ENCODE measurements around the gene TAF10. TPM values are rescaled to one million over a fixed set of nuclear protein-coding genes. Genes with fewer than 3 reads are reported as not detected.

The TAF10 gene
- total and polyA plus RNA-seq, 8 donors, result 15.8 to 234 (median 157) TPM

- H3K36me3 ChIP-seq, result no peaks in the 10 kb centered on the region
- H3K27me3 ChIP-seq, result no peaks in the 10 kb centered on the region
- H3K27ac ChIP-seq, result peak overlapping the region; percentile 15 to 84 (median 59)
- DNase-seq, result peak in 1 of 2 donors; percentile 69
- H3K4me1 ChIP-seq, result peaks cover 17 to 34% (median 28%) of the 10 kb centered on the region in 4 donors
- TF ChIP-seq POLR2A (IDR thresholded peaks at IDR 0.05) (no peak), CTCF (IDR thresholded peaks at IDR 0.05) (no peak), EP300 (IDR thresholded peaks at IDR 0.05) (no peak), POLR2AphosphoS5 (IDR thresholded peaks at IDR 0.05) (no peak)
- peak overlapping the region in 1 of 4 donors; percentile 0 for H3K4me3 ChIP-seq
- intact Hi-C loops (cut with DNase I; ENCODE audit: low total_unique reads), result no loop called here
- H3K9me3 ChIP-seq, result no peaks in the 10 kb centered on the region
- 42 to 61% (median 51%) methylated on average over 8 to 9 of the region's 9 CpGs for WGBS, 5 donors
Measured at GRCh38 chr11:6646918-6647679, 35.1 kb upstream of the TAF10 start.

- no peak for TF ChIP-seq POLR2A (IDR thresholded peaks at IDR 0.05)
- no peak for TF ChIP-seq EP300 (IDR thresholded peaks at IDR 0.05)
- no peak for TF ChIP-seq POLR2AphosphoS5 (IDR thresholded peaks at IDR 0.05)
- no peak for TF ChIP-seq CTCF (IDR thresholded peaks at IDR 0.05)
- no peaks in the 10 kb centered on the region for H3K27me3 ChIP-seq
- H3K27ac ChIP-seq, result peak overlapping the region in 4 of 5 donors; percentile 59 to 84 (median 70)
- no peak overlapping the region for H3K4me3 ChIP-seq
- intact Hi-C loops (cut with DNase I; ENCODE audit: low total_unique reads), result no loop called here
- H3K9me3 ChIP-seq, result no peaks in the 10 kb centered on the region
- peaks cover 17 to 34% (median 28%) of the 10 kb centered on the region in 4 donors for H3K4me1 ChIP-seq
- peak in 1 of 2 donors; percentile 89 for DNase-seq
- WGBS, 5 donors, result 35 to 62% (median 53%) methylated on average over 3 of the region's 3 CpGs
- H3K36me3 ChIP-seq, result no peaks in the 10 kb centered on the region
Measured at GRCh38 chr11:6646576-6646917, 34.5 kb upstream of the TAF10 start.

- no peak for TF ChIP-seq CTCF (IDR thresholded peaks at IDR 0.05)
- TF ChIP-seq EP300 (IDR thresholded peaks at IDR 0.05), result no peak
- TF ChIP-seq POLR2A (IDR thresholded peaks at IDR 0.05), result no peak
- no peak for TF ChIP-seq POLR2AphosphoS5 (IDR thresholded peaks at IDR 0.05)
- Histone ChIP-seq H3K27ac (peak overlapping the region in 3 of 5 donors; percentile 59 to 84 (median 80)), H3K27me3 (no peaks in the 10 kb centered on the region), H3K9me3 (no peaks in the 10 kb centered on the region), H3K4me3 (no peak overlapping the region), H3K36me3 (peaks cover 0 to 2% (median 1%) of the 10 kb centered on the region in 4 donors), H3K4me1 (peaks cover 17 to 34% (median 28%) of the 10 kb centered on the region in 4 donors)
- 50 to 69% (median 68%) methylated on average over 12 of the region's 12 CpGs for WGBS, 5 donors
- DNase-seq, result peak in 1 of 2 donors; percentile 74
- intact Hi-C loops (cut with DNase I; ENCODE audit: low total_unique reads), result no loop called here
Measured at GRCh38 chr11:6646071-6646470, 34.1 kb upstream of the TAF10 start.

- intact Hi-C loops (cut with DNase I; ENCODE audit: low total_unique reads), result no loop called here
- Histone ChIP-seq H3K27ac (no peak overlapping the region), H3K4me3 (no peak overlapping the region), H3K36me3 (peaks cover 0 to 18% (median 16%) of the 10 kb centered on the region in 4 donors), H3K9me3 (no peaks in the 10 kb centered on the region), H3K4me1 (peaks cover 24 to 39% (median 36%) of the 10 kb centered on the region in 4 donors), H3K27me3 (no peaks in the 10 kb centered on the region)
- no peak for DNase-seq
- WGBS, 5 donors, result 81 to 91% (median 84%) methylated on average over 7 of the region's 7 CpGs
- TF ChIP-seq POLR2AphosphoS5 (IDR thresholded peaks at IDR 0.05), result no peak
- no peak for TF ChIP-seq POLR2A (IDR thresholded peaks at IDR 0.05)
- no peak for TF ChIP-seq EP300 (IDR thresholded peaks at IDR 0.05)
- no peak for TF ChIP-seq CTCF (IDR thresholded peaks at IDR 0.05)
Measured at GRCh38 chr11:6642957-6643356, 30.9 kb upstream of the TAF10 start.

Data from stomach (tissue), 9 donors.